ENCODE measurements around the gene C1orf21.

Gene C1orf21

DNA sequence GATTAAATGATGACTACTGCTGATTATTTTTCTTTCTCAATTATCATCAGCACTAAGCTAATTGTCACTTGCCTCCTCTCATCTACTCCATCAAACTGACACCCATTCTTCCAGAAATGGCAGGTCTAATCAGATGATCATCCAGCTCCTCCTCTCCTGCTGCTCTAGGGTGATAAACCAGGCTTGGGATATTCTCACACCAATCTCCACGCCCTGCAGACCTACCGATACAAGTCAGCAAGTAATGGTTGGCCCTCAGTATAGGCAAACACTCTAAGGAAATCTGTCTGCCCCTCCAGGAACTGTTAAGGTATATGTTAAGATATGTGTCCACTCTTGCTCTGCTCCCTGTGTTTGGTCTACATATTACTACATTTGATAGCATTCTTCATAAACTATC, 36.3 kb upstream of the C1orf21 start:
- H3K4me2 ChIP-seq (ENCODE audit: low read length) = no peak overlapping the region
- no peak overlapping the region for H3K4me3 ChIP-seq (ENCODE audit: low read depth, low read length, poor library complexity, severe bottlenecking)
- no peaks in the 10 kb centered on the region for H3K79me2 ChIP-seq (ENCODE audit: insufficient read depth, low read length)
- H3K9ac ChIP-seq (ENCODE audit: low read length) = no peak overlapping the region
- H4K20me1 ChIP-seq (ENCODE audit: insufficient read depth, low read length) = no peaks in the 10 kb centered on the region
- H3K9me3 ChIP-seq (ENCODE audit: low read length) = no peaks in the 10 kb centered on the region
- H2AFZ ChIP-seq (ENCODE audit: low read length) = no peak overlapping the region
- H3K9me2 ChIP-seq (ENCODE audit: low read depth, low read length) = no peaks in the 10 kb centered on the region
- TF ChIP-seq CTCF (IDR thresholded peaks at IDR 0.05; ENCODE audit: low read length) (no peak), EZH2 (IDR thresholded peaks at IDR 0.05; ENCODE audit: borderline replicate concordance, low read length) (no peak)
- no peak overlapping the region for H3K27ac ChIP-seq (ENCODE audit: low read depth, low read length, poor library complexity, severe bottlenecking)
- no peaks in the 10 kb centered on the region for H3K4me1 ChIP-seq (ENCODE audit: insufficient read depth, low read length, severe bottlenecking)
- H3F3A ChIP-seq (ENCODE audit: insufficient read depth, low read length) = no peaks in the 10 kb centered on the region
- H3K36me3 ChIP-seq (ENCODE audit: insufficient read depth, low read length) = no peaks in the 10 kb centered on the region
- H3K27me3 ChIP-seq (ENCODE audit: insufficient read depth, low read length) = no peaks in the 10 kb centered on the region

DNA sequence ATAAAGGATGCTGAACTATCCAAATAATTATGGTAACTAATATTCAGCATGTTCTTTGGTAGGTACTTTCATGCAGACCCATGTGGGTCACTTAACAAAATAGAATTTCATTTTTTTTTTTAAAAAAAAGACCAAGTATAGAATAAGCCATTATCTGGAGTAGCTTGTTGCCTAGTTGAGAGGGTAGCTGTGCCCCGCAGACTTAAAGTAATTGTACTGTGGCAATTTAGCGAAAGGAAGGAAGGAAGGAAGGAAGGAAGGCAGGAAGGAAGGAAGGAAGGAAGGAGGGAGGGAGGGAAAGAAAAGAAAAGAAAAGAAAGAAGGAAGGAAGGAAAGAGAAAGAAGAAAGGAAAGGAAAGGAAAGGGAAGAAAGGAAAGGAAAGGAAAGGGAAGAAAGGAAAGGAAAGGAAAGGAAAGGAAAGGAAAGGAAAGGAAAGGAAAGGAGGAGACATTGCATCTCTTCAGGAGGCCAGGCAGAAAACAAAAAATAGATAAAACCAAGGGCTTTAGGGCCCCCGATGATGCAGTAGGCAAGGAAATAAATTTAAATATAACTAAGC, 35.3 kb upstream of the C1orf21 start:
- no peak overlapping the region for H3K27ac ChIP-seq (ENCODE audit: low read depth, low read length, poor library complexity, severe bottlenecking)
- H4K20me1 ChIP-seq (ENCODE audit: insufficient read depth, low read length) = no peaks in the 10 kb centered on the region
- no peaks in the 10 kb centered on the region for H3K27me3 ChIP-seq (ENCODE audit: insufficient read depth, low read length)
- no peaks in the 10 kb centered on the region for H3K9me2 ChIP-seq (ENCODE audit: low read depth, low read length)
- TF ChIP-seq CTCF (IDR thresholded peaks at IDR 0.05; ENCODE audit: low read length) (no peak), EZH2 (IDR thresholded peaks at IDR 0.05; ENCODE audit: borderline replicate concordance, low read length) (no peak)
- no peak overlapping the region for H3K9ac ChIP-seq (ENCODE audit: low read length)
- no peaks in the 10 kb centered on the region for H3K79me2 ChIP-seq (ENCODE audit: insufficient read depth, low read length)
- H2AFZ ChIP-seq (ENCODE audit: low read length) = no peak overlapping the region
- H3F3A ChIP-seq (ENCODE audit: insufficient read depth, low read length) = no peaks in the 10 kb centered on the region
- H3K9me3 ChIP-seq (ENCODE audit: low read length) = no peaks in the 10 kb centered on the region
- no peak overlapping the region for H3K4me3 ChIP-seq (ENCODE audit: low read depth, low read length, poor library complexity, severe bottlenecking)
- H3K4me2 ChIP-seq (ENCODE audit: low read length) = no peak overlapping the region
- H3K4me1 ChIP-seq (ENCODE audit: insufficient read depth, low read length, severe bottlenecking) = no peaks in the 10 kb centered on the region
- H3K36me3 ChIP-seq (ENCODE audit: insufficient read depth, low read length) = no peaks in the 10 kb centered on the region

- no peaks in the 10 kb centered on the region for H3K79me2 ChIP-seq (ENCODE audit: insufficient read depth, low read length)
- H3K9ac ChIP-seq (ENCODE audit: low read length) = no peak overlapping the region
- H3K27me3 ChIP-seq (ENCODE audit: insufficient read depth, low read length) = no peaks in the 10 kb centered on the region
- no peak overlapping the region for H3K4me2 ChIP-seq (ENCODE audit: low read length)
- H3F3A ChIP-seq (ENCODE audit: insufficient read depth, low read length) = no peaks in the 10 kb centered on the region
- H3K4me3 ChIP-seq (ENCODE audit: low read depth, low read length, poor library complexity, severe bottlenecking) = no peak overlapping the region
- no peaks in the 10 kb centered on the region for H3K36me3 ChIP-seq (ENCODE audit: insufficient read depth, low read length)
- TF ChIP-seq CTCF (IDR thresholded peaks at IDR 0.05; ENCODE audit: low read length) (no peak), EZH2 (IDR thresholded peaks at IDR 0.05; ENCODE audit: borderline replicate concordance, low read length) (no peak)
- no peaks in the 10 kb centered on the region for H3K9me2 ChIP-seq (ENCODE audit: low read depth, low read length)
- H3K9me3 ChIP-seq (ENCODE audit: low read length) = no peaks in the 10 kb centered on the region
- H3K4me1 ChIP-seq (ENCODE audit: insufficient read depth, low read length, severe bottlenecking) = no peaks in the 10 kb centered on the region
- no peaks in the 10 kb centered on the region for H4K20me1 ChIP-seq (ENCODE audit: insufficient read depth, low read length)
- H2AFZ ChIP-seq (ENCODE audit: low read length) = no peak overlapping the region
- no peak overlapping the region for H3K27ac ChIP-seq (ENCODE audit: low read depth, low read length, poor library complexity, severe bottlenecking)
Observed at GRCh38 chr1:184352776-184353175, 34.1 kb upstream of the C1orf21 start.
